Chondrocyte (in vitro differentiated cells): ENCODE results near the gene GABRG3. TPM values are rescaled to one million over a fixed set of nuclear protein-coding genes. Genes with fewer than 3 reads are reported as not detected.

Experiments
- DNase-seq: peaks from one replicate; pipeline ENCODE4 v3.0.0; 2021; ENCODE audit warnings: mixed read lengths, low spot score
- H3K27ac Mint-ChIP-seq: one replicate; pipeline ENCODE4 v1.8.0; 2021; ENCODE audit warnings: mild to moderate bottlenecking, moderate library complexity, mixed read lengths; ENCODE audit not compliant: unreplicated experiment
- H3K27me3 Mint-ChIP-seq: 2 replicates; pipeline ENCODE4 v1.8.0; 2021; ENCODE audit warnings: low read depth, mixed read lengths
- H3K36me3 Mint-ChIP-seq: 2 replicates; pipeline ENCODE4 v1.8.0; 2021; ENCODE audit warnings: low read depth, mixed read lengths
- H3K4me1 Mint-ChIP-seq: 2 replicates; pipeline ENCODE4 v1.8.0; 2021; ENCODE audit warnings: low read depth, mild to moderate bottlenecking, mixed read lengths
- H3K4me3 Mint-ChIP-seq: one replicate; pipeline ENCODE4 v1.8.0; 2021; ENCODE audit warnings: mild to moderate bottlenecking, moderate library complexity, mixed read lengths; ENCODE audit not compliant: unreplicated experiment
- H3K9me3 Mint-ChIP-seq: 2 replicates; pipeline ENCODE4 v1.8.0; 2021; ENCODE audit warnings: low read depth, mixed read lengths
- CTCF ChIP-seq: fragments of 200-600 bp; sonication (generic); IDR thresholded peaks from 2 replicates; pipeline ENCODE4 v1.5.0; 2021; ENCODE audit warnings: antibody characterized with exemption, mild to moderate bottlenecking, moderate library complexity
- total RNA-seq: library from RNA; stranded (reverse); gene quantifications from 3 replicates; pipeline ENCODE4 v1.2.1, GENCODE V29; 2021

The GABRG3 gene
- total RNA-seq, 1 donor from 2014 or later = not detected

GRCh38 chr15:27260523-27260922 lies 289.5 kb downstream of the GABRG3 start:
- no peak overlapping the region for H3K4me3 Mint-ChIP-seq
- peaks cover 11% of the 10 kb centered on the region for H3K4me1 Mint-ChIP-seq
- DNase-seq = no peak
- H3K9me3 Mint-ChIP-seq = no peaks in the 10 kb centered on the region
- no peaks in the 10 kb centered on the region for H3K27me3 Mint-ChIP-seq
- no peaks in the 10 kb centered on the region for H3K36me3 Mint-ChIP-seq
- no peak for TF ChIP-seq CTCF
- H3K27ac Mint-ChIP-seq = no peak overlapping the region

GRCh38 chr15:27268923-27269322 lies 297.9 kb downstream of the GABRG3 start:
- DNase-seq = no peak
- H3K4me3 Mint-ChIP-seq = no peak overlapping the region
- peaks cover 2% of the 10 kb centered on the region for H3K36me3 Mint-ChIP-seq
- peaks cover 7% of the 10 kb centered on the region for H3K4me1 Mint-ChIP-seq
- H3K27ac Mint-ChIP-seq = no peak overlapping the region
- H3K9me3 Mint-ChIP-seq = peaks cover 3% of the 10 kb centered on the region
- no peaks in the 10 kb centered on the region for H3K27me3 Mint-ChIP-seq
- TF ChIP-seq CTCF = no peak

GRCh38 chr15:27271258-27271657 lies 300.3 kb downstream of the GABRG3 start:
- Mint-ChIP-seq H3K36me3 (peaks cover 2% of the 10 kb centered on the region), H3K9me3 (peaks cover 3% of the 10 kb centered on the region), H3K4me3 (no peak overlapping the region), H3K4me1 (no peaks in the 10 kb centered on the region), H3K27ac (no peak overlapping the region), H3K27me3 (no peaks in the 10 kb centered on the region)
- no peak for DNase-seq
- no peak for TF ChIP-seq CTCF

GRCh38 chr15:27272427-27272826 lies 301.4 kb downstream of the GABRG3 start:
- H3K27ac Mint-ChIP-seq = no peak overlapping the region
- DNase-seq = no peak
- H3K9me3 Mint-ChIP-seq = no peaks in the 10 kb centered on the region
- TF ChIP-seq CTCF = no peak
- no peaks in the 10 kb centered on the region for H3K27me3 Mint-ChIP-seq
- no peaks in the 10 kb centered on the region for H3K4me1 Mint-ChIP-seq
- no peak overlapping the region for H3K4me3 Mint-ChIP-seq
- H3K36me3 Mint-ChIP-seq = no peaks in the 10 kb centered on the region

GRCh38 chr15:27273506-27273905 lies 302.5 kb downstream of the GABRG3 start:
- Mint-ChIP-seq H3K27ac (no peak overlapping the region), H3K27me3 (no peaks in the 10 kb centered on the region), H3K4me3 (no peak overlapping the region), H3K9me3 (no peaks in the 10 kb centered on the region), H3K4me1 (no peaks in the 10 kb centered on the region), H3K36me3 (no peaks in the 10 kb centered on the region)
- TF ChIP-seq CTCF = no peak
- DNase-seq = no peak
